GM20000 (cell line): Measurements from ENCODE around the gene LRRC45.

Experiments used
- DNase-seq: peaks from one replicate; pipeline ENCODE4 v3.0.0; 2012; ENCODE audit warnings: low spot score
- CTCF ChIP-seq: IDR thresholded peaks from 2 replicates; pipeline ENCODE4 v1.5.1; 2012; ENCODE audit warnings: mild to moderate bottlenecking, control low read depth; ENCODE audit errors: extremely low read depth, missing control alignments

Gene LRRC45

GRCh38 chr17:81990836-81991683 lies 32.0 kb upstream of the LRRC45 start:
- no peak for TF ChIP-seq CTCF
- no peak for DNase-seq

GRCh38 chr17:81991684-81992305 lies 31.3 kb upstream of the LRRC45 start:
- no peak for DNase-seq
- TF ChIP-seq CTCF = no peak

DNA sequence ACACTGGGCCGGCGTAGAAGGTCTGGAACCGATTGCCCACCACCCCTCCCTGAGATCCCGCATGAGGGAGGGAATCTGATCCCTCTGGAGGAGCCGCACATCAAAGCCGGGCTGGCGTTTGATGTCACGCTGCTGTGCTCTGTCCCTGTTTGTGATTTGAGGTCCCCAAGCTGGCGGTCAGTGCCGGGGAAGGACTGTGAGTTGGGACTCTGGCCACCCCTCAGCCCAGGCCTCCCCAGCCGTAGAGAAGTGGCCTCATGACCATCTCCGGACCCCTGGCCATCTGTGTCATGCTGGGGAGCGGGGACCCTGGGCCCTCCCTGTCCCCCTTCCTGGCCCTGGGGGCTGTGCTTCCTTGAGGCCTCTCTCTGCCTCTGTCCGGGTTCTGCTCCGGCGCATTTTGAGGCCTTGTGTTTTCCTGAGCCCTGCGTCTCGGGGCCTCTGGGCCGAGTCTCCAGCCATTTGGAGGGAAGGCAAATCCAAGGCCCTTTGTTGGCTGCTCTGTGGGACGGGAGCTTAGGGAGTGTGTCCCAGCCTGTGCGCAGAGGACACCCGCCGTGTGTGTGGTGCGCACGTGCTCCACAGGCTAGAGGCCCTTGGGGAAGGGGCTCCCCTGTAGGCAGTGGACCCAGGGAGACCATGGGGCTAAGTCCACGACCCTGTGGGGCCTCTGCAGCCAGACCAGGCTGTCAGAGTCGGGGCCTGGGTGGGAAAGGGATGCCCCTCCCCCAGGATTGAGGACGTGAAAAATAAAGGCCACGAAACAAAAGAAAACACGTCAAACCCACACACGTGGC lies 30.6 kb upstream of the LRRC45 start:
- no peak for TF ChIP-seq CTCF
- DNase-seq = no peak

GRCh38 chr17:81993729-81994592 lies 29.1 kb upstream of the LRRC45 start:
- no peak for DNase-seq
- no peak for TF ChIP-seq CTCF

- no peak for DNase-seq
- no peak for TF ChIP-seq CTCF
Measured at GRCh38 chr17:81994593-81995462, 28.3 kb upstream of the LRRC45 start.
